Smooth muscle cell of the brain vasculature (primary cell): ENCODE data around the gene PLSCR4.
"Not testable (repeated sequence)": the region's sequence is repeated elsewhere in the genome, so short reads cannot be mapped to it uniquely, and the experiment has no call there.

Source experiments
- DNase-seq: peaks from one replicate; pipeline ENCODE4 v3.0.0-alpha.2; 2012; ENCODE audit warnings: low read depth, low spot score

The PLSCR4 gene

GRCh38 chr3:146250449-146251382 is at the start of gene PLSCR4:
PLSCR4 (minus strand) TSS chr3:146251105; CDS start chr3:146222071, 29,034 bp downstream.
- no peak for DNase-seq

- not testable (repeated sequence) for DNase-seq
Observed at GRCh38 chr3:146293401-146293800, 42.5 kb upstream of the PLSCR4 start.

- DNase-seq, result no peak
Observed at GRCh38 chr3:146283781-146284445, 33.0 kb upstream of the PLSCR4 start.

- DNase-seq, result peak; percentile 9
Observed at GRCh38 chr3:146280864-146281263, 30.0 kb upstream of the PLSCR4 start.

DNA sequence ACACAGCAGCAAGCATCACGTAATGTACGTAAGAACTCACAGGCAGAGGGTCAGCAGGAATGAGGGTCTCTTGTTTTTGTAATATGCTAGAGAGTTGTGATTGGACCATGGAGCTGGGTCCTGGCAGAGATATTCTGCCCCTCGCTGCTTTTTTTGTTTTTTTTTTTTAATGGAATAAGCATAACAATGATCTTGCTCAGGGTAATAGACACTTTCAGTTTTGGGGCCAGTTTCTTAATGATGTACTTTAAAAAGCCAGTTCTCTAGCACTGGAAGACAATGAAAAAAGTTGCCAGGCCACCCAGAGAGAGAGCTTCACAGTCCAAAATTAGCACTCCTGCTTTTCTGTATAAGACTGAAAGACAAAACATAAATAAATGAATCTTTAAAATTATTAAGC is 29.0 kb upstream of the PLSCR4 start:
- DNase-seq, result no peak

DNA sequence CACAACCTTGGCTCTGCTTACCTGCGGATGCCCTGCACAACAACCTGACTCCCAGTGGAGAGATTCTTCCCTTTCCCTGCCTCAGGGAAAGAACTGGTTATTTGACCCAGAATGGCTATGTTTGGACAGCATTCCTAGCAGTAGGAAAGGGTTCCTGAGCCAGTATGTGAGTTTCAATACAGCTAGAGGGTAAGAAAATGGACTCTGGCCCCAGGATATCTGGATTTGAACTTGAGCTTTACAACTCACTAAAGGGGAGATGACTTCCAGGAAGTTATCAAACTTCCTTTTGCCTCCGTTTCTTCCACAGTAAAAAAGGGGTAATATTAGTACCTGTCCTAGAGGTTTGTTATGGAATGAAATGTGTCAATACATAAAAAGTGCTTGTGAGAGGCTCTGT is 28.1 kb upstream of the PLSCR4 start:
- DNase-seq, result no peak

DNA sequence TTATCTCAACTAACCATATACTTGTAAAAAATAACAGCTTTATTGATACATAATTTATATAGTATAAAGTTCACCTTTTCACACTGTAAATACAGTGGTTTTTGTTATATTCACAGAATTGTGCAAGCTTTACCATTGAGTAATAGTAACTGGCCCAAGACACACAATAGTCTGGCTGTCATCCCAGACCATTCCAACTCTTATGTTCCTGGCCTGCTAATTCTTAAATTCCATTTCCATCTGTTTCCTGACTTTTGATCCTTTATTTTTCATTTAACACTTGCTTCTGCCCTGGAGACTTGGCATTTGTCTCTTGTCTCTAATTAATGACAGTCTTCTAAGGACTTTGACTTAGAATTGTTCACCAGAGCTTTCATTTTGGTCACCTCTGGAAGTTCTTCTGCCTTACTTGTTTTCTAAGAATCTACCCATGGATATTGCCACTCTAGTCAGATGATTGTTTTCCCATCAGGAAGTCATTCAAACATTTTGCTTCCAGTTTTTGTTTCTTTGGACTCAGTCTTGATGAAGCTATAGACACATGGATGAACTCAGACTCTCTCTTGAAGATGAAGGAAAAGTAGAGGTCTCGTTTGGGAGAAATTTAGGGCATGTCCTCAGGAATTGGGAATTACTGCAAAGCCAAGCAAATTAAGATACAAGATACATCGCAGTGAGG is 27.2 kb upstream of the PLSCR4 start:
- DNase-seq, result peak; percentile 35

GRCh38 chr3:146275476-146275875 is 24.6 kb upstream of the PLSCR4 start:
- no peak for DNase-seq

- no peak for DNase-seq
Observed at GRCh38 chr3:146274833-146275232, 23.9 kb upstream of the PLSCR4 start.

DNA sequence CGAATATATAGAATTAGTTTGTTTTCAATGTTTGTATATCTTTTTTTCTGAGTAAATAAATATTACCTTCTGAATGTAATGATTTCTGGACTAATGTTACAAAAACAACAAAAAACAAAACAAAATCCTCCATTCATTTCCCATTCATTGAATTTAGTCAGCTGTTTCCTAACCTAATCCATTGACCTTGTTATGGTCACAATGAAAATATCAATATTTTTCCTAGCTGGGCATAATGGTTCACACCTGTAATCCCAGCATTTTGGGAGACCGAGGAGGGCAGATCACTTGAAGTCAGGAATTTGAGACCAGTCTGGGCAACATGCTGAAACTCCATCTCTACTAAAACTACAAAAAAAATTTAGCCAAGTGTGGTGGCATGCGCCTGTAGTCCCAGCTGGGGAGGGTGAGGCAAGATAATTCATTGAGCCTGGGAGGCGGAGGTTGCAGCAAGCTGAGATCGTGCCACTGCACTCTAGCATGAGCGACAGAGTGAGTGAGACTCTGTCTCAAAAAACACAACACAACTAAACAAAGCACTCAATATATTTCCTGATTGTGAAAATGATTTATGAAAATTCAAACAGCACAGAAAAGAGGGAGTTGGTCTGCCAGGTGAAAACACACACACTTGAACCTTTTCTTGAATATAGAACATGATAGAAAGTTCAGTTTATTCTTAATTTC is 23.0 kb upstream of the PLSCR4 start:
- no peak for DNase-seq

- DNase-seq, result no peak
Observed at GRCh38 chr3:146271180-146271579, 20.3 kb upstream of the PLSCR4 start.

GRCh38 chr3:146269271-146269670 is 18.4 kb upstream of the PLSCR4 start:
- DNase-seq, result no peak

DNA sequence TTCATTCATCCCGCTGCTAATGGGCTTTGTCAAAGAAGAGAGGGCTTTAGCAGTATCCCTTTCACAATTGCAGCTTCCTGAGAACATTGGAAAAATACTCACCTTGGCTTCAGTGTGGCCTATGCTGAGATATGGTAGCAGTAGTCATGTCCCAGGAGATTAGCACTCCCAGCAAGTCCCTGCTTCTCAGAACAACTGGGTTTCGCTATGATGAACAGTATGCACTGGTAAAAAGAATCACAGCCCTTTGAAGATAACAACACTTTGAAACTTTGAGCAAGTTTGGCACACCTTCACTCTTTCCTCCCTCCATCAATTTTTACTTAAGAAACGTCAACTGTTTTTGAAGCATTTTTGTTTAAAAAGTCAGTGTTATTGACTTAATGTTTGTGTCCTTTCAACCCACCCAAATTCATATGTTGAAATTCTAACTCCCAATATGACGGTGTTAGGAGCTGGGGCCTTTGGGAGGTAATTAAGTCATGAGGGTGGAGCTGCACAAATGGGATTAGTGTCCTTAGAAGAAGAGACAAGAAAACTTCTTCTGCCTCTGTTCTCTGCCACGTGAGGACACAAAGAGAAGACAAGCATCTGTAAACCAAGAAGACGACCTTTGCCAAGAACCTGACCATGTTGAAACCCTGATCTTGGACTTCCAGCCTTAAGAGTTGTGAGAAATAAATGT is 17.8 kb upstream of the PLSCR4 start:
- no peak for DNase-seq

GRCh38 chr3:146265720-146266119 is 14.8 kb upstream of the PLSCR4 start:
- DNase-seq, result no peak

- no peak for DNase-seq
Observed at GRCh38 chr3:146262371-146263110, 11.6 kb upstream of the PLSCR4 start.

- no peak for DNase-seq
Observed at GRCh38 chr3:146259880-146260589, 9.1 kb upstream of the PLSCR4 start.

- no peak for DNase-seq
Observed at GRCh38 chr3:146256851-146257486, 6.1 kb upstream of the PLSCR4 start.

GRCh38 chr3:146252445-146252844 is 1.5 kb upstream of the PLSCR4 start:
- DNase-seq, result not testable (repeated sequence)

GRCh38 chr3:146249921-146250320 is 984 bp downstream of the PLSCR4 start:
- DNase-seq, result no peak
